ENCODE measurements around the gene RASSF5.

RASSF5 gene

DNA sequence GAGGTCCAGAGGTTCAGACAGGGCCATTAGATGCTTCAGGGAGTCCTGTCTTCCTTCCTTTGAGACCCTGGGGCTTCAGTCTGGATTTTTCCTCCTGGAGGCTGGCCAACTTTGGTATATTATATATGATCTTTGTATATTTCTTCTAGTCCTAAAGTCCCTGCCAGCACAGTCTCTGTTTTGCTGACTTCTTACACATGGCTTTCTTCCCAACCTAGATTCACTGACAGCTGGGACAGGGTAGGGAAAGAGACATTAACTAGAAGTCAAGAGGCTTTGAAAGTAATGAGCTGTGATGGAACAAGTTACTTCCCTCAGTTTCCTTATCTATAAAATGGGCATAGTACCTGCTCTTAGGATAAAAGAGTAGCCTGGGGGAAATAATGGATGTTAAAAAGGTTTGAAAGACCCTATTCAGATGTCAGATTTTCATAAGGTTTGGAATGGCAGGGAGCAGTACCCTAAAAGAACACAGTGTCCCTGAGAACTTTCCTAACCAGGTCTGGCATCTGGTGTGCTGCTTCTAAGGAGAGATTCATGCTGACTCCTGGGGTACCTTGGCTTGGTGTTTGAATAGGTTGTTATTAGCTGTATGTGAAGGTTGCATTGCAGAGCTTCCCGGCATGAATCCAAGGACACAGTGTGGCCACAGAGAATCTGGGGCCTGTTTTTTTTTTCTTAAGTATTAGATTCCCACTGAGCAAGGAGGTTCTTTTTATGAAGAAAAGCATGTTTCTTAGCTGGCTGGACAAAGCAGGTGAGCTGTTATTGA is 47.6 kb downstream of the RASSF5 start:
- no peak for DNase-seq

DNA sequence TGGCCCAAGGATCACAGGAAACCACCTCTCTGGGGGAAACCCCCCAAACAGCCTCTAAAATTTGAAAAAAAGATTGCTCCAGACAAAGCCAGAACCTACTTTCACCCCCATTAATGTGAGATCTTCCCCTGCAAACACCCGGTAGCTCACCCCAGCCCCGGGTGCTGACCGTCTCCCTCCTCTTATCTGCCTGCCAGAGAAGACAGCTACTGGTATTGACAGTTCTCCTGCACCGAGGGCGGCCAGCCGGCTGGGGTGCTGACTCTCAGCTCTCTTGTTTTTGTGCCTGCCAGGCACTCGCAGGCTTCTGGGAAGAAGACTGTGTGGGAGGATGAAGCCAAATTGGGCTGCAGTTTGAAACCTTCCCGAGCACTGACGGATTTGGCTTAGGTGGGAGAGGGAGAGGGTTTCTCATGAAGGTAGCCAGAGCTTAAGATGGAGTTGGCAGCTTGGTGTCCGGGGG is 48.2 kb downstream of the RASSF5 start:
- no peak for DNase-seq

DNA sequence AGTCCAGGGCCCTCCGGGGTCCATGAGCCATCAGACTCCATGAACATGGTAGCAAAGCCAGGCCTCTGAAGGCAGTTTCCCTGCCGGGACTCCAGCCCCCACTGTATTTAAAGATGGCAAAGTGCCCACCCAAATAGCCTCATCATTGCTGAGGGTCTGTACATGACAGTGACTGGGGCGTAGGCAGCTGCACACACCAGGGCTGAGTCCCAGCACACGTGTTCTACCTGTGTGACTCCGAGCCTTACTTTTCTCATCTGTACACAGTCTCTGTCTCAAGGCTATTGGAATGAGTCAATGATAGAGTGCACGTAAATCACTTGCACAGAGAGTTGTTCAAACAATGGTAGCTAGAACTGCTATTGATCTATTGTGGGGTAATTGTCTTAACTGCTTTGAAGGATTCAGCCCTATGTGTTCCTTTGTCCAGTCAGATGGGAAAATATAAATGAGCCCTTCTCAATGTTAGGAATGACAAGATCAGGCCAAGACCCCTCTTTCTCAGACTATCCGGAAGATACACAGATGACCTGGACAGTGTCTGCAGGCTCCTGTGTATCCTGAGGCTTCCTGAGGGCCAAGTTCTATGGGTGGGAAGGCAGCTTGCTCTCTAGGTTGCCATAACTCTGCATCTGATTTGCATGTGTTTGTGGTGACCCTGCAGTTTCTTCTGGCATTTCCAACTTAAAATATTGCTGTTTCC is 48.9 kb downstream of the RASSF5 start:
- no peak for DNase-seq

DNA sequence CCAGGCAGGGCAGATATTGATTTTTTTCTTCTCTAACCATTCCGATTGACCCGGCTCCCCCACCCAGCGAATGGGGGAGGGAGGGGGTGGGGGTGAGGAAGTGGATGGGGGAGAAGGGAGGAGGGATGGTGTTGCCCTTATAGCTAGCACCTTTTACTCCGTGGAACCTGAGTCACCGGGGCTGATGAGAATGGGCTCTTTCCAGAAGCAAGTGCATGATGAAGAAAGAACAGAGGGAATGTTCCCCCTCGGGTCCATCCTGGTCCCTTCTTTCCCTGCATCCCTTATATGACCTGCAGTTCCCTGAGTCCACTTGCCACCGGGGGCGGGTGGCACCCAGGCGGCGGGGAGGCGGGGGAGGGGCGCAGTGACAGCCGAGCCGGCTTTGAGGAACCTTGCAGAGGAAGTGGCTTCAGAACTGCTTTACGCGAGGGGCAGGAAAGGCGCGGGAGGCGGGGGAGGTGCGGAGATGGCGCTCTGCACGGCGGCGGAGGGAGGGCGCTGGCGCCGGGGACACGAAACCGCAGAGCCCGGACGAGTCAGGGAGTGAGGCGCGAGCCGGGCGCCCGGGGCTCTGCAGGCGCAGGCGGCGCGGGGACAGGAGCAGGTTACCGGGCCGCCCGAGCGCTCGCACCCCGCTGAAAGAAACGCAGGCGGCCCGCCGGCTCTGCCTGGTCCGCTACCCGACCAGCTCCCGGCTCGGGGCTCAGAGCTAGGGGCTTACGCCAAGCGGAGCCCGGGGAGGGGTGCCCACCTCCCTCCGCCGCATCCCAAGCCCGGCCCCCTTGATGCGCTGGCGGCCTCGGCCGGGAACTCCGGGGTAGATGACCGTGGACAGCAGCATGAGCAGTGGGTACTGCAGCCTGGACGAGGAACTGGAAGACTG is 49.7 kb downstream of the RASSF5 start:
- DNase-seq: no peak

DNA sequence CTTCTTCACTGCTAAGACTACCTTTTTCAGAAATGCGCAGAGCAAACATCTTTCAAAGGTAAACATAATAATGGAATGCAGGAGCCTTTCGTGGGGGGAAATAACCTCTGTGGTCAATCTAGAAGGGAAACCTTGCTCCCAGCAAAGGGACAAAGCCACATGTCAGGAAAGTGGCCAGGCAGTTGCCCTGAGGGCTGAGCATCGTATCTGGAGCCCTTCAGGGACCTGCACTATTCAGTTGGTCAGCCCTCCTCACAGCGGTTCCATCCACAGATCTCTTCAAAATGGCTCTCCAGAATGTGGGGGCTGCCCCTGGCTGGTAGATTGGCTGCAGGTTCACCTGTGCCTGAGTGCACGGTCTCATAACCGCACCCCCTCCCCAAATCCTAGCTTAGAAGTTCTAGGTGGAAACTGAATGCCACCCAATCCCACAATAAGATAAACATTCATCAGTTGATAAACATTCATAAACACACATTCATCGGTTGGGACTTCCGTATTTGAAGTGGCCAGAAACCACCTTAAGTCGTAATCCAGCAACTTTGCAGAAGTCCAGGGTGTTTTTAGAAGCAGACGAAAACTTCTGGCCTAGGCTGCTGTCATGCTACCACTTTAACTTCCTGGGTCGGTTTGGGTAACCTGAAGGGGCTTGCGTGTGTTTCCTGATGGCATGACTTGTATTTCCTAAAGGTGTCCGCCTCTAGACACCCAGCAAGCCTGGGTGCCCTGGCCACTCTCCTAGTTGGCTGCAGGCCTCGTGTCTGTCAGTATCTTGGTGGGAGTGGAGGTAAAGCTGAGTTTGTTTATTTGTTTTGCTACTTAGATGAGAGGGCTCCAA is 50.5 kb downstream of the RASSF5 start:
- no peak for DNase-seq

DNA sequence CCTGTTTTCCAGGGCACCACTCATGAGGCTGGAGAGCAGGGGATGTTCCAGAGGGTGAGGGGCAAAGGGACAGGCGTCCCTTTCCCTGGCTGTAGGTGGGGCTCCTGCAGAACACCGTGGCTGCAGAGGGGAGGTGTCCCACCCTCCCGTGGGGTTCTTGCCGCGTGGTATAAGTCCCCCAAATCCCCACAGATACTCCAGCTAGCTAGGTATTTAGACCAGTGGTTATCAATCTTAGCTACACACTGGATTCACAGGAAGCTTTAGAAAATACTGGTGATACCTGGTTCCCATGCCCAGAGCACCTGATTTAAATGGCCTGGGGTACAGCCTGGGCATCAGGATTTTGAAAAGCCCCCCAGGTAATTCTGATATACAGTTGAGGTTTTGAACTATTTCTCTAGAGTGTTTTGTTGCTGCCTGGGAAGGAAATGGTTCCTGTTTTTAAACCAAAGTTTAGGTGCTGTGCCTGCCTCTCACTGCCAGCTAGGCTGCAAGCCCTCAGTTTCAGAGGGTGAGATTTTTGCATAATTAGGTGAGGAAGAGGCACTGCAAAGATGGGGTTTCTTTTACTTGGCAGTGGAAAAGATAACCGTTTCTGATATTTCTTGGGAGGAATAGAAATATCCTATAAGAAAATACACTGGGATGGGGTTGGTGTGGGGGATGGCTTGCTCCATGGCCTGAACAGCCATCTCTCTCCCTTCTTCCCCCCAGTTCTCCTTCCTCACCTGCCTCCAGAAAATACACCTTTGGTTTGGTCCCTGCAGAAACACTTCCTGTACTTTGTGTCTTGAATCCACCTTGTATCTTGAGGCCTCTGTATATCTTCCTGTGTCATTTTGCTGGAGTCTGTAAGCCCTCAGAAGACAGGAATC is 51.7 kb downstream of the RASSF5 start:
- no peak for DNase-seq

DNA sequence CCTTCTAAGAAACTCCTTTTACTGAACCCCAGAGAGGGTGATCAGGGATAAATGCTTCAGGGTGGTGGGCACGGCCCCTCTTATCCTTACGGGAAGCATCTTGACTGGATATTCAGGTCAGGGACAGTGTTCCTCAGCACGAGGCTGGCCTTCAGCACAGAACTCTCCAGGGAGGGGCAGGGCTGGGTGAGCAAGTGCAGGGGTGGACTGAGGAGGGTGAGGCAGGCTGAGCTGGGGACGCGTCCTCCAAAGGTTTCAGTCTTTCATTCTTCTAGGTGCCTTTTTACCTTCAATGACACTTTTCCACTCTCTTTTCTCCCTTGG is 52.3 kb downstream of the RASSF5 start:
- DNase-seq: no peak

DNA sequence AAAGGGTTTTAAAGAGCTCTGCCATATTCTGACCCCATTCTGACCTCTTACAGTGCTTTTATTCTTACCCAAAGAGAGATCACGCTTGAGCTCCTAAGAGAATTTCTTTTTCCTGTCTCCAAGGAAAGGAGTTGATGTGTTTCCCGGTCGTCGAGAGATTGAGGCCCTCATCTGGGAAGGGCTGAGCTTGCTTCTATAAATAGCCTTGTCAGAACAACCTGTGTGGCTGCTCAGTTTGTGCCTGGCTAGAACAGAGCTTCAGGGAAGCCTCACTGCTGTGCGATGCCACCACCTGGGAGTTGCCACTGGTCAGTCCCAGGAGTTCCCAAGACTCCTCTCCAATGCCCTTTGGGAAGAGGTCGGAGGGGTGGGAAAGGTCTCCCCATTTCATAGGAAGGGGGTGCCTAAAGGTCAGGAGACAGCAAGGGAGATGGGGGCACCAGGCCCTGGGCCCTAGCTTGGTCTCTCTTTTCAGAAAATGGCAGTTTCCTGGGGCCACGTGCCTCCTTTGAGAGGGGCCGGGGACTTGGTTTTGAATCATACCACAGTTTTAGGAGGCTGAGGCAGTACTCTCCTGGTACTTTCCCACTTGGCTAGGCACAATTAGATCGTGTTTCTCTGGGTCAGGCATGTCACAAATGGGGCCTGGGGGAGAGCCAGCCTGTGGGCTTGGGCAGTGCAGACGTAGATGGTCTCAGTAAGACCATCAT is 52.8 kb downstream of the RASSF5 start:
- no peak for DNase-seq

DNA sequence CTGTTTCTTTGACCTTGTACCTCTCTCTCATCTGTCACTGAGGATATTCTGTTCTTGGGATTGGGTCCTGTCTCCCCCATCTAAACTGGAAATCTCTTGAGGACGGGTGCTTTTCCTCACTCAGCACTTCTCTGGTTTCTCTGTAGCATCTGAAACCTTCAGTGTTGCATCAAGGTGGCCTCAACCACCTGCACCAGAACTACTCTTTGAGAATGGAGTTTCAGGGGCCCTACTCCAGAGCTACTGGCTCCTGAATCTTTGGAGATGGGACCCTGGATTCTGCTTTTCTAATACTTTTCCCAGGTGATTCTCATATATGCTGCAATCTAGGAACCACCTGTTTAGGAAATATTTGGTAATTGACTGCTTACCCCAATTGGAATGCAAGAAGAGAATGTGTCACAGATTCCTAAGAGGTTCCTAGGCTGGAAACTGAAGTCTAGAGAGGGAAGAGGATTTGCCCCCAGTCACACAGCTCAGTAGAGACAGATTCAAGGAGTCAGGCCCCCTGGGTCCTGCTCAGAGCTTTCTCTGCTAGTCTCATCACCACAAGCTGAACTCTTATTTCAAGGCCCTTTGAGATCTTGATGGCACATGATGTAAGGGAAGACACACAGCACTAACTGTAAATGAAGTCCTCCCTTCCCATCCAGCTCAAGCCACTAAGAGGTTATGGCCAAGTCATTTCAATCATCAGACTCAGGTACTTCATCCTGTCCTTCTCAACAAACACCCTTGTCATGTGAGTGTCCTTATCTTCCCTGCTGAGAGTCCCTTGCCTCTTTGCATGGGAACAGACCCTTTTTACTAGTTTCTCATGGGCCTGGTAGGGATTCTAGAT is 56.3 kb downstream of the RASSF5 start:
- no peak for DNase-seq

DNA sequence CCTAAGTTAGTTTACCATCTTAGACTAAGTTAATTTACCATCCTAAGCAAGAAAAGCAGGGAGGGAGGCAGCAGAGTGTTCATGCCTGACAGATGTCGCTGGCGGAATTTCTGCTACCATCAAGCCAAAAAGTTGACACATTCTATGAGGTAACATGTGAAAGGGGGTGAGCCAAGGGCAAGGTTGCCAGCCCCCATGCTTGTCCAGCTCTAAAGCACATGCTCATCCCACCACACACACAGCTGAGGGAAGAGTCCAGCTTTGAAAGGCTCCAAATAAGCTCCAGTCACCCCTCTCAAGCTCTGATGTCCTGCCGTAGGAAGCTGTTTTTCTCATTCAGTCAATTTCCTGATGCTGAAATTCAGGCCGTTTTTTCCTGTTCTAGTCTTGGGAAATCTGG is 58.7 kb downstream of the RASSF5 start:
- no peak for DNase-seq

DNA sequence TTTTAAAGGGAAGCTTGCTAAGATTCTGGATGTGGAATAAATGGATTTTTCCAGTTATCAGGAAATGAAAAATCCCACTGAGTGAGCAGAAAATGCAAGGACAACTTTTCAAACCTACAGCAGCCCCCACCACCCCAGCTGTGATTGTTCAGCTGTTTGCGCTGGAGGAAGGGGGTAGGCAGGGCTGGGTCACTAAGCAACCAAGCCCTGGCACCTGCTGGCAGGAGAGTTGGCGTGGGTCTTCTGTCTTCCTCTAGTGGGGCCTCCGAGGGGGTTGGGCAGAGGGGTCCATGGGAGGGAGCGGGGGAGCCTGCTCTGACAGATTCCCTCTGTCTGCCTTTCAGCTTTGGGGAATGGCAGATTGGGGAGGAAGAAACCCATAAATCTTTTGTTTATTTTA is 59.7 kb downstream of the RASSF5 start:
- no peak for DNase-seq

DNA sequence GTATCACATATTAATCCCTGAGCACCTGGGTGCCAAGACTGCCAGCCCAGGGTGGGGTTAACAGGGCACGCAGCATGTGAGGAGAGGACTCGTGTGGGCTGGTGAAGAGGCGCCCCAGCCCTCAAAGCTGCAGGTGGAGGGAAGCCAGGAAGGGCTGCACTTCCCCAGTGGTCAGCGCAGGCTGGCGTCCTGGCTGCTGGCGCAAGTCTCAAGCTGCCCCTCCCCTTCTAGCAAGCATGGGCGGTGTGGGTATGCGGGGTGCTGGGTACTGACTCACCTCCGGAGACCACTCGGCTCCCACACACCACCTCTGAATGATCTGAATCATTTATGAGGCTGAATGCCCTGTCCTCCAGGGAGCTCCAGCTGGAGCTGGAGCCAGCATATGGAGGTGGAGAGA is 60.9 kb downstream of the RASSF5 start:
- no peak for DNase-seq

DNA sequence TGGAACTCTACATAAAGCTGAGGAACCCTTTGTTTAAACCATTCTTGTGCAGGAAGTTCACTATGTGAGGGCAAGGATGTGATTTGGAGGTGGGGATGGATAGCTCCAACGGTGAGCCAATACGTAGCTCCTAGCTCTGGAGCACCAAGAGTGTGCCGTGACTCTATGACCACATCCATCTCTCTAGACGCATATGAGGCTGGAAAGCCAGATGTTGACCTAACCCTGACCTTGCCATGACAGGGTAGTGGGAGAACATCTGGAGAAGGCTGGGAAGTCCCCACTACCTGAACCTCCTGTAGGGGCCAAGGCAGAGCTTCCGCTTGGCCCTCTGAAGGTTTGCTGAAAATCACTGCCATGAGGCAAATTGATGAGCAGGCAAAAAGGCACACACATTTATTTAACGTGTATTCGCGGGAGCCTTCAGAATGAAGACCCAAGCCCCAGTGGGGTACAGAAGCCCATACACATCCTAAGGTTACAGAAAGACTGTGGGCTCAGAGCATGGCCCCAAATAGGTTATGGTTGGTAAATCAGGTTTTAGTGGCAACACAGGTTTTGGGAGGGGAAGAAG is 61.5 kb downstream of the RASSF5 start:
- DNase-seq: no peak

DNA sequence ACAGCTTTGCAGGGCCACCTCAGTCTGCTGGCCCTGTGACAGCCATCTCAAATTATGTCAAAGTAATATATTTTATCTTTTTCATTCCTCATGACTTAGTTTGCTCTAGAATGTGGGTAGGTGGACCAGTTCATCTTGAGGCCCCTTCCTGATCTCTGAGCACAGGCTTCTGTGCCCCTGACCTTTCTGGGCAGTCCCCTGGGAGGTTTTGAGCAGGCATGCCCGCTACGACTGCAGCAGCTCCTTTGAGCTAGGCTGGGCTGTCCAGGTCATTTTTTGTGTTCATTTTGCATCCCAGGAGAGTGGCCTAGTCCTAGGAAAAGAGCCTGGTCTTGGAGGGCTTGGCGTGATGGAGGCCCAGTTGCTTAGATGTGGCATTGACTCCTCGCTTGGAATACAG is 62.2 kb downstream of the RASSF5 start:
- no peak for DNase-seq

DNA sequence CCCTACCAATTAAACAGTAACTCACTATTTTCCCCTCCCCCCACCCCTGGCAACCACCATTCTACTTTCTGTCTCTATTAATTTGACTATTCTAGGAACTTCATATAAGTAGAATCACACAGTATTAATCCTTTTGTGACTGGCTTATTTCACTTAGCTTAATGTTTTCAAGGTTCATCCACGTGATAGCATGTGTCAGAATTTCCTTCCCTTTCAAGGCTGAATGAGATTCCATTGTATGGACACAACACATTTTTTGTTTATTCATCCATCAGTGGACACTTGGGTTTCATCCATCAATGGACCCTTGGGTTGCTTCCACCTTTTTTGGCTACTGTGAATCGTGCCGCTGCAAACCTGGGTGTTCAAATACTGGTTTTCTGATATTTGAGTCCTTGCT is 63.2 kb downstream of the RASSF5 start:
- no peak for DNase-seq

DNA sequence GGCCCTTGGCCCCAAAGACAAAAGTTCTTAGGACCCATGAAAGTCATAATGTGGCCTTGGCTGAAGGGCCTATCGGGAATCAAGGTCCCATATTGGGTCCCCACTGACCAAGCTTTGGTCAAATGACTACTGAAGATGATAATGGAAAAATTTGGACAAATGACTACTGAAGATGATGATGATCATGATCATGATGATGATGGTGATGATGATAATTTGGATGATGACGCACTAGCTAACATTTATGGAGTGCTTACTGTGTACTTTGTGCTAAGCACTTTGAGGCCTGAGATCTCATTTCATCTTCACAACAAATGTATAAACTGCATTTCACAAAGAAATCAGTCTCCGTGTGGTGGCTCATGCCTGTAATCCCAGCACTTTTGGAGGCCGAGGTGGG is 65.5 kb downstream of the RASSF5 start:
- no peak for DNase-seq

DNA sequence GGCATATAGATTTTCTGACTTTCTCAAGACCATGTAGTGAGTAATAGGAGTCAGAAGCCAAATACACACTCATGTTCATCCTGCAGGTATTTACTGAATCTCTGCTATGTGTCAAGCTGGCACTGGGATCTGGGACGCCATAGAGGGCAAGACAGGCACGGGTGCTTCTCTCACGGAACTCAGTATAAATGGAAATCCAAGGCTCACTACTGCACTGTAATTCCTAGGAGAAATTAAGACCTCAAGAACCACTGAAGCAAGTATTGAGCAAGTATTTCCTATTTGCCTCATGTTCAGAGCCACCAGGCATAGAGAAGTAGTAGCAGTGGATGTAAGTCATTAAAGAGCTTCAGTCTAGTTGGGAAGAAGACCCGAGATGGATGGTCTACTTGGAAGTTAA is 66.0 kb downstream of the RASSF5 start:
- DNase-seq: no peak

DNA sequence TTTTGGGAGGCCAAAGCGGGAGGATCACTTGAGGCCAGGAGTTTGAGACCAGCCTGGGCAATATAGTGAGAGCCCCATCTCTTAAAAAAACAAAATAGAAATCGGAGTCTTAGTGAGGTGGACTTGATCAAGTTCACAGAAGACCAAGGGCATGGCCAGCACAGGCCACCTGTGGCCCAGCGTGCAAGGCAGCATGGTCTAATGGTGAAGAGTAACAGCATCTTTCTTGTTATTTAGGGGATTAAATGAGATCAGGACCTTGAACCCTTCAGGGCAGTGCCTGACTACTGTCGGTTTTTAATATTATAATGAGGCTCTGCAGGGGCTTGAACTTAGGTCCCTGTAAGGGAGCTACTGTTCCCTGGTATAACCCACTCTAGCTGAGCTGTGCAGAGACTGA is 66.4 kb downstream of the RASSF5 start:
- DNase-seq: no peak

DNA sequence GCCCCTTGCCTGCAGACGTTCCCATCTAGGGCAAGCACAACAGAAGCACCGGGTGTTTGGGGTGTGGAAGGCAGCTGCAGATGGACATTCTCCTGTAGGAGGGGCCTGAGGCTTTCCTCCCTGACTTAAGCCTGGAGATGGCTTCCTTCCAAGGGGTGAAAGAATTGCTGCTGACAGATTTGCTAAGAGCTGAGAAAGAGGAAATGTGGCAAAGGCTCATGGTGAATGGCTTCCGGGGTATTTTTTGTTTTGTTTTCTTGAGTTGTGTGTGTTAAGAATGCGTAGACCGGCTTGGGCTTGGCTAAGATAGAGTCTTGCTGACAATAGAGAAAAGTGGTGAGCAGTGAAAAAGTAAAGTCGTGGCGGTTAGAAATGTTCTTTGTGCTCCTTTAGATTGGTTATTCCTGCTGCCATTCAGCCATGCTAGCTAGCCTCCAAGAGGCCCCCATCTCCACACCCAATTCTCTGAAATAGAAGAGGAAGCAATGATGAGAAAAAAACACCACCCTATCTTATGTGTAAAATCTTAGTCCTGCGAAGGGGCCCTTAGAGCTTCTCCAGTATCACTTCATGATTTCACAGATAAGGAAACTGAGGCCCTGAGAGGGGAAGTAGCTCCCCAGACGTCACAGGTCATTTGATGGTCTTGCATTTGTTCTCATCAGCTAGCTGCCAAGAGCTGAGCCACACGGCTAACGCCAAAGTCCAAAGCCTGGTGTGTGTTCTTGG is 68.0 kb downstream of the RASSF5 start:
- peak; percentile 23 for DNase-seq

All from DMS 273 treated with DMSO at 0.1 percent for 48 hours (cell line).